ENCODE data around the gene ARMH3.

ARMH3 gene

DNA sequence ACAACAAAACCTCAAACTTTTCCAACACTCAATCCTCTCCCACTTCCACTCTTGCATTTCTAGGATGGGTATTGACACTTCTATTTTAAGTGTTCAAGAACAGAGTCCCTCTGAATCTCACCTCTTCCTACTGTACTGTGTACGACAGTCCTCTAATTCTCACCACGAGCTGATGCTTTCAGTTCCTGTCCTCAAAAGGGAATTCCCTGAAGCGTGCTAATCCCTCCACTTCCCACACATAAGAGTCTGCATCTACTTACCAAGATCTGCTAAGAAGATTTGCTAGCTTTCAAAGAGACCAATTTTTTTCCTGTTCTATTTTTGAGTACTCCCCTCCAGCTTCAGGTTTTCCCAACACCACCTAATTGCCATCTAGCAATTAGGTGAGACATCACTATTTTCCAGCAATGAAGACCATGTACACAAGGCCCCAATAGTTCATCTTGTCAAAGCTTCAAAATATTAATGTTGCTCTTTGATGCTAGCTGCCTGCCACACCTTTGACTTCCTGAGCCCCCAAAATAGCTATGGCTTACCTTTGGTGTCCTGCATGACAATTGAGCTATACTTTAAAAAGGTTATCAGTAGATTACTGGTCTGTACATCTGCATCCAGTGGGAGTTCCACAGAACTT lies 54.4 kb downstream of the ARMH3 start:
- peaks cover 3% of the 10 kb centered on the region for H3K36me3 ChIP-seq (replicated peaks)
- in situ Hi-C loops (cut with HindIII; ENCODE audit: low pct_ligation_motif_present, low sequenced_read_pairs), result loop anchor here (25.0 kb wide), 1 partner anchor 114 kb away; no protein-coding TSS in a partner anchor
- DNase-seq, result no peak
- no peaks in the 10 kb centered on the region for H3K27me3 ChIP-seq (replicated peaks)
- no peak overlapping the region for H3K4me3 ChIP-seq (ENCODE audit: low read depth, low read length)
- no peak overlapping the region for H3K27ac ChIP-seq
- TF ChIP-seq, protein P1, sequence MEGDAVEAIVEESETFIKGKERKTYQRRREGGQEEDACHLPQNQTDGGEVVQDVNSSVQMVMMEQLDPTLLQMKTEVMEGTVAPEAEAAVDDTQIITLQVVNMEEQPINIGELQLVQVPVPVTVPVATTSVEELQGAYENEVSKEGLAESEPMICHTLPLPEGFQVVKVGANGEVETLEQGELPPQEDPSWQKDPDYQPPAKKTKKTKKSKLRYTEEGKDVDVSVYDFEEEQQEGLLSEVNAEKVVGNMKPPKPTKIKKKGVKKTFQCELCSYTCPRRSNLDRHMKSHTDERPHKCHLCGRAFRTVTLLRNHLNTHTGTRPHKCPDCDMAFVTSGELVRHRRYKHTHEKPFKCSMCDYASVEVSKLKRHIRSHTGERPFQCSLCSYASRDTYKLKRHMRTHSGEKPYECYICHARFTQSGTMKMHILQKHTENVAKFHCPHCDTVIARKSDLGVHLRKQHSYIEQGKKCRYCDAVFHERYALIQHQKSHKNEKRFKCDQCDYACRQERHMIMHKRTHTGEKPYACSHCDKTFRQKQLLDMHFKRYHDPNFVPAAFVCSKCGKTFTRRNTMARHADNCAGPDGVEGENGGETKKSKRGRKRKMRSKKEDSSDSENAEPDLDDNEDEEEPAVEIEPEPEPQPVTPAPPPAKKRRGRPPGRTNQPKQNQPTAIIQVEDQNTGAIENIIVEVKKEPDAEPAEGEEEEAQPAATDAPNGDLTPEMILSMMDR (IDR thresholded peaks at IDR 0.05; ENCODE audit: low read depth, low read length, missing control alignments), result no peak

DNA sequence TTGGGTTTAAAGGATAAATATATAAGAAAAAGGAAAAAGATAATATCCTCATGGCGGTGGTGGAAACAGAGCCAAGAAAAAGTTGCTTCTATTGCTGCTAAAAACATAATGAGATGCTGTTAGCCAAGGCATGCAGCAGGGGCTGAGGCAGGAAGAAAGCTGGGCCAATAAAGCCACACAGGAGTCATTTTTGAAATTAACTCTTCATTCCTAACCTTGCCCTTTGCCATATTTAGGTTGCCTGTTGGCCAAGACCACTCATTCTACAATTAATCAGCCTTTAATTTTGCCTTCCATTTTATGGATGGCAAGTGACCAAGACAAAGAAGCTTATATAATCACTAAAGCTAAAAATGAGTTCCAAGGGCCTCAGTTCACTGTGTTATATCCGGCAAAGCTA lies 58.2 kb downstream of the ARMH3 start:
- H3K4me3 ChIP-seq (ENCODE audit: low read depth, low read length), result no peak overlapping the region
- no peaks in the 10 kb centered on the region for H3K36me3 ChIP-seq (replicated peaks)
- H3K27me3 ChIP-seq (replicated peaks), result no peaks in the 10 kb centered on the region
- TF ChIP-seq, protein P1 (IDR thresholded peaks at IDR 0.05; ENCODE audit: low read depth, low read length, missing control alignments), result no peak
- H3K27ac ChIP-seq, result no peak overlapping the region
- in situ Hi-C loops (cut with HindIII; ENCODE audit: low pct_ligation_motif_present, low sequenced_read_pairs), result no loop called here
- no peak for DNase-seq

DNA sequence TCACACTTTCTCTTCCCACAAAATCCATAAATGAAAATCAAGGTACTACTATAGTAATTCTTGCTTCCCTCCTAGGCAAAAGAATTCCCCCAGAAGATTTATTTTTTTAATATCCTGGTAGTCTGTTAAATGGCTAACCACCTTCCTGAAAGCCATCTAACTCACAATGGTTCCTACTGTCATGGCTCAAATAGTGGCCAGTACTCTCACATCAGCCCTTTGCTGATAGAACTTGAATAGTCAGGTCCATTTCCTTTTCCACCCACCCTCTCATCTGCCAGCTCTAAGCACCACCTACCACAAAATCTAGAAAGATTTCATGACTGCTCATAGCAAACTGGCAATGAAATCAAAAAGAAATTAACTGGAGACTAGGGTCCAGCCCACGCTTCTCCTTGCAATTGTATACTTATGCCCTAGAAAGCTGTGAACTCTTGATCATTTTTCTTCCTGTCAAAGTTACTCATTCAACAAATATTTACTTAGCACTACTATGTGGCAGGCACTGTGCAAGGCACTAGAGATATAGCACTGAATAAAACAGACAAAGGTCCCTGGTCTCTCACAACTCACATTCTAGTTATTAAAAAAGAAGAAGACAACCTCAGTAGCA lies 60.4 kb downstream of the ARMH3 start:
- Histone ChIP-seq H3K27ac (no peak overlapping the region), H3K4me3 (ENCODE audit: low read depth, low read length) (no peak overlapping the region), H3K27me3 (replicated peaks) (no peaks in the 10 kb centered on the region), H3K36me3 (replicated peaks) (peaks cover 5% of the 10 kb centered on the region)
- in situ Hi-C loops (cut with HindIII; ENCODE audit: low pct_ligation_motif_present, low sequenced_read_pairs), result no loop called here
- peak; percentile 5 for DNase-seq
- TF ChIP-seq, protein P1 (IDR thresholded peaks at IDR 0.05; ENCODE audit: low read depth, low read length, missing control alignments), result no peak

DNA sequence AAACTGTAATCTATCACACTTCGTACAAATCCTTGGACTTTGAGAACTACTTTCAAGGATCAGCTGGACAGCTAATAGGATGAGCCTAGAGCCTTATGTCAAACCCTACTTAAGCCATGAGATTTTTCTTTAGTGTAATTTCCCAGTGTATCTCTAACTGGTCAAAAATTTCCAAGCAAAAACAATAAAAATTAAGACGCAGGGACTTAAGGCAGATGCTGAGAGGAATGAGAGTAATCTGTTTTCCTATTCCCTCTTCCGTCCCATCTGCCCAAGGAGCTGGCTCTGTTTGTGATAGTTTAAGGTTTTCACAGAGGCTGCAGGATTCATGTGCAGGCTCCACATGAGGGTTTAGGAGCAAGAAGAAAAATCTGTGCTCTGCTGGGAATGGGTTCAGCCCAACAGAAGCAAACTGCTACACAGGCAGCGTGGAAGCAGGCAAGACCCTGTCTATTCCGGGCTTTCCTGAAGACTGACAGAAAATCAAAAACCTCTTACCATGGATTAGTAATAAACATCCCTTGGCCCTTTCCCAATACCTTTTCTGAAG lies 62.2 kb downstream of the ARMH3 start:
- H3K27ac ChIP-seq, result no peak overlapping the region
- no peaks in the 10 kb centered on the region for H3K27me3 ChIP-seq (replicated peaks)
- TF ChIP-seq, protein P1 (IDR thresholded peaks at IDR 0.05; ENCODE audit: low read depth, low read length, missing control alignments), result no peak
- H3K36me3 ChIP-seq (replicated peaks), result peaks cover 7% of the 10 kb centered on the region
- H3K4me3 ChIP-seq (ENCODE audit: low read depth, low read length), result no peak overlapping the region
- DNase-seq, result no peak
- in situ Hi-C loops (cut with HindIII; ENCODE audit: low pct_ligation_motif_present, low sequenced_read_pairs), result no loop called here

DNA sequence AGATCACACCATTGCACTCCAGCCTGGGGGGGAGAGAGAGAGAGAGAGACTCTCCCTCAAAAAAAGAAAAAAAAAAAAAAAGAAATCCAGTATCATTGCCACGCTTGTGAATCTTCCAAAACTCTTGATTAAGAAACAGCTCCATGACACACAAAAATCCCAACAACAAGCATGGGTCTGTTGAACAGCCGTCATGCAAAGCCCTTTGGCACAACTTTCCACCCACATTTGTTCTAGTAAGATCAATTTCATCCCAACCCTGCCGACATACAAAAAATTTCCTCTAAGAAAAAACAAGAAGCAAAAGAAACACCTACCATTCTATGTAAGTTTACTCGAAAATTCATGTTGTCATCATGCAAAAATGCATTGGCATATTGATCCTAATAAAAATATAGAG lies 62.8 kb downstream of the ARMH3 start:
- peaks cover 7% of the 10 kb centered on the region for H3K36me3 ChIP-seq (replicated peaks)
- TF ChIP-seq, protein P1 (IDR thresholded peaks at IDR 0.05; ENCODE audit: low read depth, low read length, missing control alignments), result no peak
- in situ Hi-C loops (cut with HindIII; ENCODE audit: low pct_ligation_motif_present, low sequenced_read_pairs), result no loop called here
- H3K4me3 ChIP-seq (ENCODE audit: low read depth, low read length), result no peak overlapping the region
- no peak overlapping the region for H3K27ac ChIP-seq
- DNase-seq, result no peak
- no peaks in the 10 kb centered on the region for H3K27me3 ChIP-seq (replicated peaks)
